Stomach smooth muscle (tissue), 2 donors: Measurements from ENCODE around the gene PDIA5.

ENCODE experiments used
- H3K27ac ChIP-seq: one replicate; pipeline ENCODE4 v1.7.0; 2013; ENCODE audit warnings: mild to moderate bottlenecking, low read length, inconsistent platforms
- H3K27me3 ChIP-seq, 2 donors: one replicate each; pipeline ENCODE4 v1.7.0; 2013; ENCODE audit warnings: low read length in 2 of 2; ENCODE audit not compliant: insufficient read depth in 2 of 2, control insufficient read depth in 1 of 2
- H3K36me3 ChIP-seq, 2 donors: one replicate each; pipeline ENCODE4 v1.7.0; 2013; ENCODE audit warnings: low read length in 2 of 2; ENCODE audit not compliant: control insufficient read depth in 2 of 2, insufficient read depth in 2 of 2
- H3K4me1 ChIP-seq: one replicate; pipeline ENCODE4 v1.7.0; 2013; ENCODE audit warnings: low read length; ENCODE audit not compliant: control insufficient read depth, insufficient read depth
- H3K4me3 ChIP-seq, 2 donors: one replicate each; pipeline ENCODE4 v1.7.0; 2013; ENCODE audit warnings: low read length in 2 of 2
- H3K9ac ChIP-seq, 2 donors: one replicate each; pipeline ENCODE4 v1.7.0; 2013; ENCODE audit warnings: low read length in 2 of 2, mild to moderate bottlenecking in 1 of 2
- H3K9me3 ChIP-seq, 2 donors: one replicate each; pipeline ENCODE4 v1.7.0; 2013; ENCODE audit warnings: low read length in 2 of 2; ENCODE audit not compliant: control insufficient read depth in 2 of 2
- donor health status: healthy.
- donor health status: Pancreatic carcinoma.

Gene PDIA5

GRCh38 chr3:123120573-123120972 is 53.7 kb downstream of the PDIA5 start:
- Histone ChIP-seq H3K4me1 (peaks cover 4% of the 10 kb centered on the region), H3K27me3 (no peaks in the 10 kb centered on the region), H3K4me3 (no peak overlapping the region), H3K9ac (no peak overlapping the region), H3K27ac (no peak overlapping the region), H3K9me3 (no peaks in the 10 kb centered on the region), H3K36me3 (peaks cover 2 to 14% of the 10 kb centered on the region in 2 donors)

GRCh38 chr3:123122057-123122456 is 55.2 kb downstream of the PDIA5 start:
- Histone ChIP-seq H3K27me3 (no peaks in the 10 kb centered on the region), H3K36me3 (peaks cover 2 to 19% of the 10 kb centered on the region in 2 donors), H3K9me3 (no peaks in the 10 kb centered on the region), H3K27ac (no peak overlapping the region), H3K9ac (no peak overlapping the region), H3K4me1 (peaks cover 4% of the 10 kb centered on the region), H3K4me3 (no peak overlapping the region)

GRCh38 chr3:123122525-123123315 is 55.9 kb downstream of the PDIA5 start:
- Histone ChIP-seq H3K9me3 (no peaks in the 10 kb centered on the region), H3K4me1 (peaks cover 4% of the 10 kb centered on the region), H3K4me3 (no peak overlapping the region), H3K27me3 (no peaks in the 10 kb centered on the region), H3K27ac (no peak overlapping the region), H3K36me3 (peaks cover 2 to 19% of the 10 kb centered on the region in 2 donors), H3K9ac (no peak overlapping the region)

DNA sequence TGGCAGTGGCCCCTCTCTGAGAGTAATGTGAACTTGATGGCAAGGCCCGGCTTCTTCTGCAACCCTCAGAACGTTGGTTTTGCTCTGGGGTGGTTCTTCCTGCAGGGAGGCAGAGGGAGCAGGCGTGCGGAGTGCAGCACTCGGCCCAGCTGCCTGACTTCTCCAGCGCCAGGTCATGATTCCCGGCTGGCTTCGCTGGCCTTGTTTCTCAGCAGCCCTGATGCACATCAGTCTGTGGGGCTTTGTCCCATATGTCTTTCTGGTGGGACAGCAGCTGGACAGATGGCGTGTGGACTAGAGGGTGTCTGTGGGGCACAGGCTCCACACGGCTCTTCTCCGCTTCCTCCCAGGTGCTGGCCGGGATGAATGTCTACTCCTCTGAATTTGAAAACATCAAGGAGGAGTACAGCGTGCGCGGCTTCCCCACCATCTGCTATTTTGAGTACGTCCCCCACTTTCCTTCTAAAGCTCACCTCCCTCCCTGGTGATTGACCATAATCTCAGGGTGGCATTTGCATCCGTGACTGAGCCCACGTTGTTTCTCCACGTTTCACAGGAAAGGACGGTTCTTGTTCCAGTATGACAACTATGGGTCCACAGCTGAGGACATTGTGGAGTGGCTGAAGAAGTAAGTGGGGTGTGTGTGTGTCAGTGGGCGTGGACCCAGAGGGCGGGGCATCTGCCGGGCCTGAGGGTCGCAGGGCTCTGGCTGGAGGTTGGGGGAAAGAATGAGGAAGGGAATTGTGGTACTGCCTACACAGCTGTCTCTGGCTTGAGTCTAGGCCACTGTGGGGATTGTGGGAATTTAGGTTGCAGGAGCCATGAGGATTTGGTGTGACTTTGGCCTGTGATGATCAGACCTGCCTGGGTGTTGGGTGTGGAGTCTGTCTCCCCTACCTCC is 57.1 kb downstream of the PDIA5 start:
- Histone ChIP-seq H3K9me3 (no peaks in the 10 kb centered on the region), H3K9ac (no peak overlapping the region), H3K4me1 (peaks cover 4% of the 10 kb centered on the region), H3K27me3 (no peaks in the 10 kb centered on the region), H3K36me3 (peaks cover 2 to 15% of the 10 kb centered on the region in 2 donors), H3K27ac (no peak overlapping the region), H3K4me3 (no peak overlapping the region)

DNA sequence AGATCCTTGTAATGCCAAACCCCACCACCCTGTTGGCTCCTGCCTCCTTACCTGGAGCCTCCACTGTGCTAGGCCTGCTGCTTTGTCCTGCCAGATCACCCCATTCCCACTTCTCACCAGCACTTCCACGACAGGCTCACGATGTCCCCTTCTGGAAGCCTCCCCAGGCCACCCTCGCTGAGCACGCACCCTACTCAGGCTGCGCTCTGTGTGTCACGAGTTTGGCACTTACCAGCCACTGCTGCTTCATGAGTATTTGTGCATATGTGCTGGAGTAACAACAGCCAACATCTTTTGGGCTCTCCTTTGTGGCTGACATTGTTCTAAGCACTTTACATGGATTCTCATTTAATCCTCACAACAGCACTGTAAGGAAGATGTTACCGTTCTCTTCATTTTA is 58.1 kb downstream of the PDIA5 start:
- no peaks in the 10 kb centered on the region for H3K27me3 ChIP-seq
- no peak overlapping the region for H3K27ac ChIP-seq
- peaks cover 4% of the 10 kb centered on the region for H3K4me1 ChIP-seq
- H3K9me3 ChIP-seq: no peaks in the 10 kb centered on the region
- peaks cover 2 to 13% of the 10 kb centered on the region in 2 donors for H3K36me3 ChIP-seq
- H3K4me3 ChIP-seq: no peak overlapping the region
- H3K9ac ChIP-seq: no peak overlapping the region

GRCh38 chr3:123126031-123126430 is 59.2 kb downstream of the PDIA5 start:
- H3K27ac ChIP-seq: no peak overlapping the region
- peaks cover 2 to 11% of the 10 kb centered on the region in 2 donors for H3K36me3 ChIP-seq
- H3K4me1 ChIP-seq: peaks cover 4% of the 10 kb centered on the region
- no peaks in the 10 kb centered on the region for H3K27me3 ChIP-seq
- H3K9me3 ChIP-seq: no peaks in the 10 kb centered on the region
- no peak overlapping the region for H3K4me3 ChIP-seq
- no peak overlapping the region for H3K9ac ChIP-seq

DNA sequence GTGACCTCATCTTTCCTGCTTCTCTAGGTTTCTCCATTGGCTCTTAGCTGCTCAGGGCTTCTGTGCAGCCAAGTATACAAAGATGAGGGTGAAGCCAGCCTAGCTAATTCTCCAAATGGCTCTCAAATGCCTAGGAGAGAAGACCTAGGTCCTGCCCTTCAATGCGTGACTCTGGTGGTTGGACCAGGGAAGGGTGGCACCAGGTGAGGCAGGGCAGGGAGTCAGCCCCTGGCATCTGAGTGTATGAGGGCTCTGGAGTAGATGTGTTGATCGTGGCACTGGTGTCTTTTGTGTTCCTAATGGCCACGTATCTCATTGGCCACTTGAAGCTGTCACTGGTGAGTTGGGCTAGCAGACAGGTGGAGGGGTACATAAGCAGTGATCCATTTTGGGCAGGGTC is 59.8 kb downstream of the PDIA5 start:
- no peak overlapping the region for H3K9ac ChIP-seq
- no peaks in the 10 kb centered on the region for H3K9me3 ChIP-seq
- H3K36me3 ChIP-seq: peaks cover 2 to 14% of the 10 kb centered on the region in 2 donors
- no peak overlapping the region for H3K27ac ChIP-seq
- H3K4me1 ChIP-seq: peaks cover 4% of the 10 kb centered on the region
- no peaks in the 10 kb centered on the region for H3K27me3 ChIP-seq
- no peak overlapping the region for H3K4me3 ChIP-seq

GRCh38 chr3:123129092-123129491 is 62.3 kb downstream of the PDIA5 start:
- H3K27ac ChIP-seq: no peak overlapping the region
- no peak overlapping the region for H3K4me3 ChIP-seq
- peaks cover 2 to 14% of the 10 kb centered on the region in 2 donors for H3K36me3 ChIP-seq
- no peaks in the 10 kb centered on the region for H3K9me3 ChIP-seq
- no peaks in the 10 kb centered on the region for H3K27me3 ChIP-seq
- peaks cover under 1% of the 10 kb centered on the region for H3K4me1 ChIP-seq
- H3K9ac ChIP-seq: no peak overlapping the region

DNA sequence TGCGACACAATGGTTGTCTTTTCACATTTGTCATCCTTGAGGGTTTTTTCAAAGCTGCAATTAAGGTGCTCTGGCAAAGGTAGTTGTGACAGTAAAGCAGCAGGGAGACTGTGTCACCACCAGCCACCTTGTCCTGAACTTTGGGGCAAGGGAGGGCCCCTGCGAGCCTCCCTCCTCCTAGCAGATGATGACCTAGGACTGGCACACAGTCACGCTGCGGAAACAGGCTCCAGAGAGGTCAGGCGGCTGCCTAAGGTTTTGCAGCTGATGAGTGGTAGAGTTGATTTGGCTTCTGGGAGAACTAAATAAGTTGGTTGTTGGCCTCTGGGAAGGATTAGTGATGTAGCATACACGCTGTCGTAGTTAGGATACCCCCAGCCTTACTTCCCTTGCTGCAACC is 62.7 kb downstream of the PDIA5 start:
- H3K4me3 ChIP-seq: no peak overlapping the region
- no peaks in the 10 kb centered on the region for H3K9me3 ChIP-seq
- H3K4me1 ChIP-seq: no peaks in the 10 kb centered on the region
- H3K9ac ChIP-seq: no peak overlapping the region
- H3K27me3 ChIP-seq: no peaks in the 10 kb centered on the region
- no peak overlapping the region for H3K27ac ChIP-seq
- peaks cover 2 to 14% of the 10 kb centered on the region in 2 donors for H3K36me3 ChIP-seq

- Histone ChIP-seq H3K27ac (no peak overlapping the region), H3K36me3 (peaks cover 2 to 10% of the 10 kb centered on the region in 2 donors), H3K9ac (no peak overlapping the region), H3K4me1 (no peaks in the 10 kb centered on the region), H3K27me3 (no peaks in the 10 kb centered on the region), H3K9me3 (no peaks in the 10 kb centered on the region), H3K4me3 (no peak overlapping the region)
These were observed 63.4 kb downstream of the PDIA5 start for GRCh38 chr3:123130079-123130750.
